Fibroblast of skin of right biceps (primary cell): ENCODE measurements around the gene PRKG1.
A peak's percentile ranks its signal among the peaks of the same experiment; 100 is the strongest.
"Not testable (repeated sequence)": the region's sequence is repeated elsewhere in the genome, so short reads cannot be mapped to it uniquely, and the experiment has no call there.

Source experiments
- DNase-seq: peaks from one replicate; pipeline ENCODE4 v3.0.0-alpha.2; 2013

Gene PRKG1

DNA sequence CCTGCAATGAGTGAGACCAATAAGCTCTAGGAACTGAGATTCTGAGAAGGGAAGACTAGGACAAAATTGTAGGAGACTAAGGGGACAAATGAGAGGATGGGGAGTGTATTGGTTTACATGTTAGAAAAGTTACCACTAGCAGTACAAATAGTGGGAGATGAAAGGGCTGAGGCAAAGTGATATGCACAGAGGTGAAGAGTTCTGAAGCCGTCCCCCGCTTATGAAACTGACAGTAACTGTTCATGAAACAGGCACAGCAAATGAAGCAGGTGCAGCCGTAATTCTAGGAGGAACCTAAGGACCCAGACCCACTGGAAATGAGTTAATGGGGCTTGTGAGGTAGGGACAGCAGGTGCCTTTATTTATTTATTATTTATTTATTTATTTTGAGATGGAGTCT is 211.3 kb downstream of the PRKG1 start:
- DNase-seq = no peak

DNA sequence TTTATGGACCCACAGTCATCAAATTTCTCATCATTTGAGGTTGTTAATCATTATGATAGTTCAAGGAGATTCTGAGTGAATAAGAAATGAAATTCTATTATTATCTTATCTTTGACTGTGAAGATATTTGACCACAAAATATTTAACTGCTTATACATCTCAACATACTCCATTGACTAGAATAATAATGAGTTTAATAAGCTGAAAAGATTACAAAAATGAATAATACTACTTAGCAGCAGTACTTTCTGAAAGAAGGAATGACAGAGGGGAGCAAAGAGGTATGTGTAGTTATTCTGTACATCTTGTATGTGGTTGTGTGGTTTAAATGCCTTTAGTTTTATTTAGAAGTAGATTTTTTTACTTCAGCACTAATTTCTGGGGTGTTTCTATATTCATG is 214.2 kb downstream of the PRKG1 start:
- peak; percentile 32 for DNase-seq

DNA sequence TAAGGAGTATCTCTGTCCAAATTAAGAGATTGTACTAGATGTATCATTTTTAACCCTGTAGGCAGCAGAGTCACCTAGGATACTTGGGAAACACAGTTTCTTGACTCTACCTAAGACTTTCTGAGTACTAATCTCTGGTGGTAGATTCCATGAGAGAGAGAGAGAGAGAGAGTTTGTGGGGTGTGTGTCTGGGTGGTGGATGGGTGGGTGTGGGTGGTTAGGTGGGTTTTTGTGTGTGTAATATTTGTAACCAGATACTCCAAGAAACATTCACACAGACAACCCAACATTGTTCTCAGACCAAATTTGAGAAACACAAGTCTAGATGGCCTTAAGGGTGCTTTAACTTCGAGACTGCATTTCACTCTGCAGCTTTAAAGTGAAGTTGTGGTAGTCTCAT is 215.2 kb downstream of the PRKG1 start:
- no peak for DNase-seq

DNA sequence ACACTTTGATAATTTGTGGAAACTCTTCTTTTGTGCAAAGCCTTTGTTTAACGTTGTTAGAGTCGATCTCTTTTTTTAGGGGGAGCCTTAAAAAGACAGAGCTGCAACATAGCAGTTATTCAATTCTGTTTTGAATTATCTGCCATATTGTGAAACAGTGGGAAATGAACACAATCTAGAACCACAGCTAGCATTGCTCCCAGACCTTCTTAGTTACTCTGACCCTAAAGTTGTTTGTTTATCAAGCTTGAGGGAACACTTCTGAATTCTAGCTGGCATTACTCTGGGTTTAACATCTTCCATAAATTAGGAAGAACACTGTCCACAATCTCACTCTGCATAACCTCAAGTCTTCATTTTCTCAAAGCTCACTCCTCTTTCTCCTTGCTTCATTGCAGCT is 217.7 kb downstream of the PRKG1 start:
- no peak for DNase-seq

DNA sequence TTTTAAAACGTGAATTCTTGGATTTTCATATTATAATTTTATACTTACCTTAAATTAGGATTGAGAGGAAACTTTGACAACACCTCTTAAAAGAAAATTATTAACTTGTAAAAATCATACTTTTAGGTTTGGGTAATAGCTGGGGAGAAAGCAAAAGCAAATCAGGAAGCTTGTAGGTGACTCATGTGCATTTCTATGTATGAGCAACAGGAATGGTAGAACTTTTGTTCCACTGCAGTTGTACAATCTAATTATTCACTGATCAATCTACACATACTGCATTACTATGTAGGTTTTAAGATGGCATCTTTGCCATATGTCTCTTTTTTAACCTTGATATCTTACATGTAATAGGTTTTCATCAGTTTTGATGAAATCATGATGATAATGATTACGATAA is 223.2 kb downstream of the PRKG1 start:
- peak; percentile 63 for DNase-seq

DNA sequence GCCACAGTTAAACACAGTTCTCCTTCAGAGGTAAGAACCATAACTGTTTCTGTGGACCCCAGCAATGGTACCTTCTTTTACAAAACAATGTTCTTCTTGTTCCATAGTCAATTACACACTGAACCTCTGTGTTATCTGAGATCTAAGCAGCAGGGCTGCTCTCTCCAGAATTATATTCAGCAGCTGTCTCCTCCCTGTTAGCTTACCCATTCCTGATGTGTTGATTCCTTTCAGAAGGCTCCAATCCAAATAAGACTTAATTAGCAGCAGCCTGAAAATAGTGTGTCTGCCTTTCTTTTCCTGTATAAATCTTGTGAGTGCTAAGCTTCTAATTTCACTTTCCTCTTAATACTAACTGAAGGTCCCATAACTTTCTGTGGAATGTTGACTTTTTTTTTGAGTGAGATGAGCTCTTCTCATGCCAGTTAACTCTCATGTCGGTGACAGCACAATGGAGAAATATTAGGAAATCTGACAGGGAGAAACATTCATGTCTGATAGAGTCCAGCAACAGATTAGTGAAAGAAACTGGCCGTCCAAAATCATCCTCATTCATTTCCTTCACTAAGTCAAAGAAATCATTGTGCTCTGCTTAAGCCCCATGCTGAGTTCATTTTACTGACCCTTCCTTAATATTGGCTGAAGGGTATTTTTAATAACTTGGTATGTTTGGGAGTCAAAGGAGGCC is 226.5 kb downstream of the PRKG1 start:
- peak; percentile 21 for DNase-seq

DNA sequence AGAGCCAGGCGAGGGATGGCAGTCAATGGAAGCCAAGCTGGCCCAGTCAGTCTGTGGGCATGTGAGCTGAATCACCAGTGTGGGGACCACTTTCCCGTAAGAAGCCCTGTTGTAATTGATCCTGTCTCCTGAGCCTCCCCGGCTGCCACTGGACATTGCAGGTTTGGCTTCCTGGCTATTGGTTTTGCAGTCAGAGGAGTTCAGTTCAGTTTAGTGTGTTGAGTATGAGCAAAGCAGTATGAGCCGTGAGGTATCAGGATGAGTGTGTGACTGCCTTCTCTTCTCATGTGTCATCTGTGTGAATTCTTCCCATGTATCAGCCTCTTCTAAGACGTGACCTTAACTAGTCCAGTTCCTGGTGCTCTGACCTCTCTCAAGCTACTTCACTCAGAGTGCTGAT is 227.4 kb downstream of the PRKG1 start:
- DNase-seq = peak; percentile 53

DNA sequence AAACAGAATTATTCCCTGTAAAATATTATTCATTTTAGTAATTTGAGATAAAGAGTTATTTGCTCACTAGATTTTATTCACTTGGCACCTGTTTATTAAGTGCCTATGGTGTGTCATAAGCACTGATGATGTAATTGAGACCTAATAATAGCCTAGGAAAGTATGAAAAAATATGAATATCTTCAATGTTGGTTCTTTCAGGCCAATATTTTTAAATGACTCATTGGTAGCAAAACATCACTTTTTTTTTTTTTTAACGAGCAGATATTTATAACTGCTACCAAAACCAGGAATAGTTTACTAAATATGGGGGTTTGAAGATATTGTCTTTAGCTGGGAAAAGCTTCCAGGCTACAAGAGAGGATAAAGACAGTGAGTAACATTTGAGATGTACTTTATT is 228.0 kb downstream of the PRKG1 start:
- peak; percentile 33 for DNase-seq

DNA sequence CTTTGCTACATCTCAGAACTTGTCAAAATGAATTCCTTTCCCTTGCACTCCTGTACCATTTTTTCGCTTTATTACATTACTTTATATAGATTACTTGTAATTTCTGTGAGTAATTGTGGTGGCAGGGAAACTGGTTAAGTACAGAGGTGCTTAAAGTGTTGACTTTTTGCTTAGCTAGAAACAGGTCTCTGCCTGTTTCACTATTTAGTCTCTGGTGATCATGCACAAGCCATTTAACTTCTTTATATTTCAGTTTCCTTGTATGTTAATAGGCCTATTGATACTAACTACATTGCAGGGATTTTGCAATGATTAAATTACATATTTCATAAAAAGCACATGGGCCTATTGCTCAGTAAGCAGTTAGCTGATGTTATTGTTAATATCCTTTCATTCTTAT is 233.8 kb downstream of the PRKG1 start:
- no peak for DNase-seq

DNA sequence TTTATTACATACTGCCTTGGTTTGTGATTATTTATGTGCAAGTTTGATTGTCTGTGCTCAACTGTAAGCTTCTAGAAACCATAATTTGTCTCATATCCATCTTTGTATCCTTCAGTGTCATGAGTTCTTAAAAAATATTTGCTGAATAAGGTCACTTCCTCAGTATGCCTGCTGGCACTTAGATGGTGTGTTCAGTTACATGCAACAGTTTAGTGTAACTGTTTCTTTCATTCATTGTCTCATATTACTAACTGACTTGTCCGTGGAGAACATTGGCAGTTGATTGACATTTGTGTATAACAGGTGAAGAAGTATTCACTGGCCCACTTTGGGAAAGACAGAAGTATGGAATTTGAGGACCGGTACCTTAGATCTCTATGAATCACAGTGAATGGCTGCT is 236.9 kb downstream of the PRKG1 start:
- DNase-seq = peak; percentile 34

DNA sequence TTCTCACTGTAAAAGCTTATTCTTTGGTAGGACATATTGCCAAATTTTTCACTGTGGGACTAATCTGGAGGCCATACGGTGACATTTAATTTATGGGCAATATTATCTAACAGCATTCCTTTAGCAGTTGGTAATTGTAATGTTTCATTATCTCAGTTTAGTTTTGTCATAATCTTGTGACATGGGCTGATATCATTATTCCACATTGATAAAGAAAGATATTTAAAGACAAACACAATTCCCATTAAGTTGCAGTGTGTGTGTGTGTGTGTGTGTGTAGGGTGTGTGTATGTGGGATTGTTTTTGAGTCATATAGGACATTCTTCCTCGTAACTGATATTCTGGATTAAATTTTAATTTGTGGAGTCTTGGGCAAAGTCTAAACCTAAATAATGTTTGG is 238.5 kb downstream of the PRKG1 start:
- no peak for DNase-seq

DNA sequence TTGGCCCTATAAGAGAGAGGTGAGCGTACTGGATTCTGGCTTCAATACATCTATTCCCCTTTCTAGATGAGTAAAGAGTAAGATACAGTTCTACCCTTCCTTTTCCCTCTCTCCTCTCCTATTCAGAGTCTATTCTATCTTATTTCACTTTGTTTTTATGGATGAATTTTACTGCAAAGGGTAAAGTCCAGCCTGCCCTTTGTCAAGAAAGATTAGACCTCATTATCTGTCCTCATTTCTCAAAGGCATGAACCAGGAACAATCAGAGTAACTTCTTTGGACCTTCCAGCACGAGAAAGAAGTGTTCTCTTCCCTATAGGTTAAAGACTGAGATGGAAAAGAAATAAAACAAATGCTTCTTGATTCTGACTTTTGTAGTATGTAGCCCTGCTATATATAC is 239.0 kb downstream of the PRKG1 start:
- DNase-seq = no peak

DNA sequence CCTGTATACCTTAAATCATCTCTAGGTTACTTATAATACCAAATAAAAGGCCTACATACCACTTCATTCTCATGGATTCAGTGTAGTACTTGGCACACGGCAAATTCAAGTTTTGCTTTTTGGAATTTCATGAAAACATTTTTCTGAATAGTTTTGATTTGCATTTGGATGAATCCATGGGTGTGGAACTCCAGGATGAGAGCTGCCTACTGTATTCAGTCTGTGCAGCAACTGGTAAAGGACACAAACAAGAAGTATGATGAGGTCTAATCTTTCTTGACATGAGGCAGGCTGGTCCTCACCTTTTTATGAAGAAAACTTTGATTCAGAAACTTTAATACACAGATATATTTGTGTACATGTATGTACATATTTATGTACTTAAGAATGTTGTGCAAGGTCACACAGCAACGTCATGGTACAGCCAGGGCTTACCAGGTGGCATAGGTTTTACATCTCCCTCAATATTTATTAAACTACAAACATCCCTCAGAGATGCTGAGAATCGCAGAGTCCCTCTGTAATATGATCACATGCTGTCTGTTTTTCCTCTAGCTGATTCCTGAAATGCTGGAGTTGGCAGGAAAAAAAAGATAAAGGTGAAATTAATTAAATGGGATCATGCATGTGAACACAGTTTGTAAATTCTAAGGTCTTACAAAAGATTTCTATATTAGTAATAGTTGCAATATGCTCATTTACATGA is 239.6 kb downstream of the PRKG1 start:
- DNase-seq = no peak

DNA sequence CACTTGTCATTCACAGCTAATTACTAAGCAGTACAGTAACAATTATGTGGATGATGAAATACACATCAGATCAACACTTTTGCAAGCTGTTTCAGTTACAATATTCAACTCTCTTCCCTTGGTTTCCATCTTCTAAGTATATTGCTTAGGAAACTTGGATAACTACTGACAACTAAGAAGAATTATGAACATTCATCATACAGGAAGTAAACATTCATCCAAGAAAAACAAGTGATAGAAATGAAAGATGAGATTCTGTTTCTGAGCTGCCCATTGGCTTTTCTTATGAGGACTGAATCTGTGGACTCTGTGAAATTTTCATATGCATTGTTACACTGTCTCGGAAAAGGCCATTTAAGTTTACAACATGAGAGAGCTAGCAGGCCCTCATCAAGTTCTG is 240.2 kb downstream of the PRKG1 start:
- DNase-seq = peak; percentile 16

DNA sequence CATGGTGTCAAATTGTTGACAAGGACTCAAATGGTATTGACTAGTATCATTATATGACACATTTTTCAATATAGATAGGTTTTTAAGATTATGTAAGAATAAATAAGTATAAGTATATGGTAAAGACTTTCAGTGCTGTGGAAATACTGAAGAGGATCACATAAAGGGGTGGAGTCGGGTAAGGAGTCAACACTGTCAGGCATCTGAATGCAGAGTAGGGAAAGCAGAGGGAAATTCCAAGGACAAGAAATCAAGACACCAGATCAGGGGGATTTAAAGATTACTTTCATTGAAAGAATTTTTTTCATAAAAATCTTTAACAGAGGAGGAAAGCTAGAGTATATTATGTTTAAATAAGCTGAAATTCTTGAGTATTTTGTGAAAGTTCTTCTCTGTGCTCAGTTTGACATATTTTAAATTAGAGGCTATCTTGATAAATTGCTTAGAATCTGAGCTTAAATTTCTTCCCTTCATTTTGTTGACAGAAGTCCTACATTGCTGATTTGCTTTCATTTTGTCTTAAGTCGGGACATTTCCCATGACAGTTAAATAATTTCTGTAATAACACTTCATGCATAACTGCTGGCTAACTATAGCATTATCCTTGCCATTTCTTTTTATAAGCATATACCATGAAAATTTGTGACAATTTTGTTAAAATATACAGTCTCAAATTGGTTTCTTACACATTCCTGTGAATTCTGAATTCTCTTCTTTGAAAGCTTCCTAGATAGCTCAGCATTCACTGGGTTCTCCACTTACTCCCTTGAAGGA is 244.3 kb downstream of the PRKG1 start:
- no peak for DNase-seq

DNA sequence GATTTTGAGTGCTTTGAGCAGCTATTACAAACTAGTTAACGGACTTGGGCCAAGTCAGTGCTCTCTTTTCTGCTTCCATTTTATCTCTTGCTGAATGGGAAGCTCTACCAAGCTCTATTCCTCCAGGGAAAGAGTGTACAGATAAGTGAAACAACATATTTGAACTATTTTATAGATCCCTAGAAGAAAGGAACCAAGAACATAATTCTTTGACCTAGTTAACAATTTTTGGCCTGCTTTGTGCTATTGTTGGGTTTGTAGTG is 244.8 kb downstream of the PRKG1 start:
- no peak for DNase-seq

DNA sequence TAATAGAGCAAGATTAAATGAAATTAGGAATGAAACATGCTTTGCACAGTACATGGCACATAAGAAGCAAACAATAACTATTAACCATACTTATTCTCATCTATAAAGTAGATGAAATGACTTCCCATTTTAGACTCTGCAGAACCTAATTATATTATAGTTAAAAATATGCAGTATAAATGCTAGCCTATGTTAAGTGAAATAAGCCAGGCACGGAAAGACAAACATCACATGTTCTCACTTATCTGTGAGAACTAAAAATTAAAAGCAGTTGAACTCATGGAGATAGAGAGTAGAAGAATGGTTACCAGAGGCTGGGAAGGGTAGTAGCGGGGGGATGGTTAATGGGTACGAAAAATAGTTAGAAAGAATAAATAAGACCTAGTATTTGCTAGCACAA is 247.0 kb downstream of the PRKG1 start:
- no peak for DNase-seq

DNA sequence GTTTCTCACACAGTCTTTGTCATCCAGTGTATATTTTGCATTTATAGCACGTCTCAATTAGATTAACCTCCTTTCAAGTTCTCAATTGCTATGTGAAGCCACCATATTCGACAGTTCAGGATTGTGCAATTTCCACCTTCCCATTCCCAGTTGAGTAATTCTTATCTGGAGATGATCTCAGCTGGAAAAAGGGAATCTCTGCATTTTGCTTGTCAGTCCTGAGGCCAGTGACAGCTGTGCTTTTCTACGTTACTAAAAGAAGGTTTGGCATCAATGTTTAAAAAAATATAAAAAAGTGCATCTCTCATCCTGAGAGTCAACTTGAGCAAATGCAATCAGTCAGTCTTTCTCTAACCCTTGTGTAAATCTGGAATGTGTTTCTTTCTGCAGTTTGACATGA is 247.7 kb downstream of the PRKG1 start:
- DNase-seq = peak; percentile 67

DNA sequence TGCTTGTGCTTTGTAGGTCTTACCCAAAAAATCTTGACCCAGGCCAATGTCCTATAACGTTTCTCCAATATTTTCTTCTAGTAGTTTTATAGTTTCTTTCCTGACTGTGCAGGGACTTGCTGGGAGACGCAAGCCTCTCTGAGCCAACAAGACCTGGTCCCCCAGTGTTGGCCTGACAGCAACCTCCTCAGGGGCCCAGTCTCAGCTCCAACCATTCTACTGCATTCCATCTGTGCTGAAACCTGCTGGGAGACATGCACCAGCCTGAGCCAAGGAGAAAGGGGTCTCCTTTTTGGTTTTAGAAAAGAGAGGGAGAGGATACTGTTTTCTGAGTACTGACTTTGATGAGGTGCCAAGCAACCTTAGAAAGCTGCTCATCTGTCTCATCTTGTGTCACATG is 251.4 kb downstream of the PRKG1 start:
- DNase-seq = no peak

DNA sequence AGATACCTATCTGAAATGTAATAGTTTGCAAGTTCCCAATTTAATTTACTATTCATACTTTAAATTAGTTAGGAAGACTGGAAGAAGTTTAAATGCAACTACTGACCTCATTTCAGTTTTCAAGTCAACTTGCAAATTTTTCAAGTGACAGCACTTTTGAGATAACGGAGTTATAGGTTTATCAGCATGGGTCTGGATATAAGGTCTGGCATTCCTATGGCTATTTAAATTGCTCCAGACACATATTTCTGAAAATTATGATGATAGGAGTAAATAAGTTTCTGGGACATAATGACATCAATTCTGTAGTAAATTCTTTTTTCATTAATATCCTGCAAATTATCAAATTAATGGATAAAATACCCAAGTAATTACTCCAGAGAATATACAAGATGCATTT is 251.9 kb downstream of the PRKG1 start:
- DNase-seq = no peak

DNA sequence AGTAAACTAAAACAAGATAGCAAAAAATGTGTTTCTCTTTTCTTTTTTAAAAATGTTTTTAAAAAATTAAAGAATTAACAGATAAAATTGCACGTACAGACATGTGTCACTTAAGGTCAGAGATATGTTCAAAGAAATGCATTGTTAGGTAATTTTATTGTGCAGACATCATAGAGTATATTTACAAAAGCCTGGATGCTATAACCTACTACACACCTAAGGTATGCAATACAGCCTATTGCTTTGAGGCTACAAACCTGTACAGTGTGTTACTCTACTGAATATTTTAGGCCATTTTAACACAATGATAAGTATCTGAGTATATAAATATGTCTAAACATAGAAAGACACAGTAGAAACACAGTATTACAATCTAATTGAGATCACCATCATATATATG is 253.1 kb downstream of the PRKG1 start:
- no peak for DNase-seq

DNA sequence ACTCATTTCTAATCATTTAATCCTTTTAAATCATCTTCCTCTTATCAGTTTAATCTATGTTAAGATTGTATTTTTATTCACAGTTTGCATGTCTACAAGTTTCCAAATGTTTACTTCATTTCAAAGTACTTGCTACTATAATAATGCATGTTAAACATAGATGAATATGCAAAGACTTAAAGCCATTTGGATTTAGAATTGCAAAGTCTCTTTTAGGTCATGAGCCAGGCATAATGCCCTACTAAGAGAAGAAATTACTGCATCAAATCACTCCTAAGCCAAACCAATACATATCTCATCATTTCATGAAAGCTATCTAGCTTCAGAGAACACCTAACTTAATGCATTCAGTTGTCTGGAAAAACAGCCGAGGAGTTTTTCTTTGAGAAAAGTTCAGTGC is 266.1 kb downstream of the PRKG1 start:
- no peak for DNase-seq

DNA sequence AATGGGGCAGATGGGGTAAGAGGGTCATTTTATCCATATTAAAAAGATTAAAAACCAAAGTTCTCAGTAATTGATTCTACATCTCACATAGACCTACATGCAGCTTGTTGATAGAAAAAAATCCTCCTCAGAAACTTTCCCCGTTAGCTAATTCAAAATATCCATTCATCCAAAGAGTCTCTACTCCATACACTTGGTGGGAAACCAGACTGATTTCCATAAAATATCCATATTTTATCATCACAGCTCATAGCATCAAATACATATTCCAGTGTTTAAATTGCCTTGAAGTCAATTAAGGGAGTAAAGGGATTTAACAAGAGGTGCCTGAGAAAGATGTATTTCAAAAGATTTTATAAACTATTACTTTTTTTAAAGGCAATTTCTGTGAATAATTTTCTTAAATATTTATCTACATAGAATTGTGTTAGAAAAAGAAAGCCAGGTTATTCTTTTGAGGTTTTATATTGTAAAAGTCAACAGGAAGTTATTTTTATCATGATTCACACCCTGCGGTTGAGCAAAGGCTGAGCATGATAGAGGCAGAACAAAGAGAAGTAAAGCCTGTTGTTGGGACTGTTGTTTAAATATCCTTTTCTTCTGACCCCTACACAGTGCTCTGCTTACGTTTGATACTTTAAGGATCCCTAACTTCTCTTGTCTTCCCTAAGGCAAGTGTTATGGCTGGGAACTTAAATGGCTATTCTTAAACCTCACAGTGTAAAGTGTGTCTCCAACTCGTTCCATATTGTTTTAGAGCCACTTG is 266.7 kb downstream of the PRKG1 start:
- DNase-seq = no peak

DNA sequence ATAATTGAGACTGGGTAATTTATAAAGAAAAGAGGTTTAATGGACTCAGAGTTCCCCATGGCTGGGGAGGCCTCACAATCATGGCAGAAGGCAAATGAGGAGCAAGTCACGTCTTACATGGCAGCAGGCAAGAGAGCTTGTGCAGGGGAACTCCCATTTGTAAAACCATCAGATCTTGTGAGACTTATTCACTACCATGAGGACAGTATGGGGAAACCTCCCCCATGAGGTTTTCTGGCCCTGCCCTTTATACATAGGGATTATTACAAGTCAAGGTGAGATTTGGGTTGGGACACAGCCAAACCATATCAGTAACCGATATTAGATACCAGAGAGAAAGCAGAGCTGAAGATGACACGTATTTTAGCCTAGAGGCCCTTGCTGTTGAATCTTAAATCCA is 267.5 kb downstream of the PRKG1 start:
- not testable (repeated sequence) for DNase-seq
